ENCODE measurements around the gene GALNTL6. TPM values are rescaled to one million over a fixed set of nuclear protein-coding genes. Genes with fewer than 3 reads are reported as not detected.
A peak's percentile ranks its signal among the peaks of the same experiment; 100 is the strongest.

The GALNTL6 gene
- total and polyA plus RNA-seq, 8 donors = 0.15 to 0.87 (median 0.58) TPM; not detected in 3

DNA sequence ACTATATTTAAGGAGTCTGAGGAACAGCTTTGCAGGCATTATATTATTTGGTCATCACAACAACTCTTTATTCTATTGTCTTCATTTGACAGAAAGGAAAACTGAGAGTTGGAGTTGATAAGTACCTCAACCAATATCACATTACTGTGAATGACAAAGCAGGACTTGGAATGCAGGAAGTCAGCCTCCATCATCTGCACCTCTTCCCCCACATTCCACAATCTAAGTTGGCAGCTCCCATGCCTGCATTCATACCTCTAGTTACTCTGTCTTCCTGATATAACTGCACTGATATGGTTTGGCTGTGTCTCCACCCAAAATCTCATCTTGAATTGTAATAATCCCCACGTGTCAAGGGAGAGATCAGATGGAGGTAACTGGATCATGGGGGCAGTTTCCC lies 356.7 kb downstream of the GALNTL6 start:
- no peaks in the 10 kb centered on the region for H3K27me3 ChIP-seq
- no peak for DNase-seq
- no peaks in the 10 kb centered on the region for H3K9me3 ChIP-seq
- no peaks in the 10 kb centered on the region for H3K36me3 ChIP-seq
- no peak for TF ChIP-seq POLR2A (IDR thresholded peaks at IDR 0.05)
- TF ChIP-seq POLR2AphosphoS5 (IDR thresholded peaks at IDR 0.05) = no peak
- TF ChIP-seq EP300 (IDR thresholded peaks at IDR 0.05) = no peak
- intact Hi-C loops (cut with DNase I; ENCODE audit: low total_unique reads) = no loop called here
- no peaks in the 10 kb centered on the region for H3K4me1 ChIP-seq
- no peak overlapping the region for H3K27ac ChIP-seq
- WGBS, 5 donors = 55 to 76% (median 67%) methylated on average over 1 of the region's 1 CpG
- no peak overlapping the region for H3K4me3 ChIP-seq

DNA sequence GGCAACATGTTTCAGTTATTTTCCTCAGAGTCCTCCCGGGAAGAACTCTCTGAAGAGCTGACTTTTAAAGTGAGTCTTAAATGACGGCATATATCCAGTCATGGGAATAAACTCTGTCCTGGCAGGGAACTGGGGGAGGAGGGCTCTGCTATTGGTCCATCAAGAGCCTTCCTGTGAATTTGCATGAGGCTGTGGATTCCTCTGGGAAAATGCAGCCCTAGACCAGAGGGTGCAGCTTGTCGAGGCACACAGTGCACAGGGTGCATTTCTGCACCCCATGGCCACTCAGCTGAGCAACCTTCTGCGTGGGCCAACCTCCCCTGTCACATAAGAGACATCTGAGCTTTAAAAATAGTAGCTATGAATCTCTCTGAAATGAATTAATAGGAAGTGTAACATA lies 360.0 kb downstream of the GALNTL6 start:
- Histone ChIP-seq H3K4me3 (no peak overlapping the region), H3K36me3 (no peaks in the 10 kb centered on the region), H3K4me1 (no peaks in the 10 kb centered on the region), H3K9me3 (peaks cover 0 to 2% (median 0%) of the 10 kb centered on the region in 4 donors), H3K27ac (no peak overlapping the region), H3K27me3 (no peaks in the 10 kb centered on the region)
- intact Hi-C loops (cut with DNase I; ENCODE audit: low total_unique reads) = no loop called here
- no peak for DNase-seq
- TF ChIP-seq EP300 (IDR thresholded peaks at IDR 0.05) (no peak), POLR2AphosphoS5 (IDR thresholded peaks at IDR 0.05) (no peak), POLR2A (IDR thresholded peaks at IDR 0.05) (no peak)
- WGBS, 5 donors = 59 to 83% (median 77%) methylated on average over 4 of the region's 4 CpGs

DNA sequence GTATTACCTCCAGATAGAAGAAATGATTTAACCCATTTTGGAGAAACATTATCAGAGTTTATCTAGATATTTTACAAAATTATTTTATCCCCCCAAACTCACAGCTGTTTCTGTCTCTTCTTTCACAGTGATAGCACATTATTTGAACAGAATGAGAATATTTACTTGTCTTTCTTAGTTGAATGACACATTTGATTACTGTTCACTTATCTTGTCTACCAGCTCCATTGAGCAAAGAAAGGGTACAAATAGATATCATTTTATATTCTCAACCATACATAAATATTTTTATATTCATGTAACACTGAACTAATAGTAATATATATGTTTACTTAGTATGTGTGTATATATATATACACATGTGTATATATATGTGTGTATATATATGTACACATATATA lies 364.2 kb downstream of the GALNTL6 start:
- Histone ChIP-seq H3K4me3 (no peak overlapping the region), H3K9me3 (peaks cover 0 to 5% (median 0%) of the 10 kb centered on the region in 4 donors), H3K4me1 (no peaks in the 10 kb centered on the region), H3K36me3 (no peaks in the 10 kb centered on the region), H3K27me3 (no peaks in the 10 kb centered on the region), H3K27ac (no peak overlapping the region)
- intact Hi-C loops (cut with DNase I; ENCODE audit: low total_unique reads) = no loop called here
- no peak for TF ChIP-seq POLR2AphosphoS5 (IDR thresholded peaks at IDR 0.05)
- no peak for TF ChIP-seq POLR2A (IDR thresholded peaks at IDR 0.05)
- TF ChIP-seq, protein P1, sequence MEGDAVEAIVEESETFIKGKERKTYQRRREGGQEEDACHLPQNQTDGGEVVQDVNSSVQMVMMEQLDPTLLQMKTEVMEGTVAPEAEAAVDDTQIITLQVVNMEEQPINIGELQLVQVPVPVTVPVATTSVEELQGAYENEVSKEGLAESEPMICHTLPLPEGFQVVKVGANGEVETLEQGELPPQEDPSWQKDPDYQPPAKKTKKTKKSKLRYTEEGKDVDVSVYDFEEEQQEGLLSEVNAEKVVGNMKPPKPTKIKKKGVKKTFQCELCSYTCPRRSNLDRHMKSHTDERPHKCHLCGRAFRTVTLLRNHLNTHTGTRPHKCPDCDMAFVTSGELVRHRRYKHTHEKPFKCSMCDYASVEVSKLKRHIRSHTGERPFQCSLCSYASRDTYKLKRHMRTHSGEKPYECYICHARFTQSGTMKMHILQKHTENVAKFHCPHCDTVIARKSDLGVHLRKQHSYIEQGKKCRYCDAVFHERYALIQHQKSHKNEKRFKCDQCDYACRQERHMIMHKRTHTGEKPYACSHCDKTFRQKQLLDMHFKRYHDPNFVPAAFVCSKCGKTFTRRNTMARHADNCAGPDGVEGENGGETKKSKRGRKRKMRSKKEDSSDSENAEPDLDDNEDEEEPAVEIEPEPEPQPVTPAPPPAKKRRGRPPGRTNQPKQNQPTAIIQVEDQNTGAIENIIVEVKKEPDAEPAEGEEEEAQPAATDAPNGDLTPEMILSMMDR (IDR thresholded peaks at IDR 0.05) = no peak
- TF ChIP-seq EP300 (IDR thresholded peaks at IDR 0.05) = no peak
- DNase-seq = no peak

DNA sequence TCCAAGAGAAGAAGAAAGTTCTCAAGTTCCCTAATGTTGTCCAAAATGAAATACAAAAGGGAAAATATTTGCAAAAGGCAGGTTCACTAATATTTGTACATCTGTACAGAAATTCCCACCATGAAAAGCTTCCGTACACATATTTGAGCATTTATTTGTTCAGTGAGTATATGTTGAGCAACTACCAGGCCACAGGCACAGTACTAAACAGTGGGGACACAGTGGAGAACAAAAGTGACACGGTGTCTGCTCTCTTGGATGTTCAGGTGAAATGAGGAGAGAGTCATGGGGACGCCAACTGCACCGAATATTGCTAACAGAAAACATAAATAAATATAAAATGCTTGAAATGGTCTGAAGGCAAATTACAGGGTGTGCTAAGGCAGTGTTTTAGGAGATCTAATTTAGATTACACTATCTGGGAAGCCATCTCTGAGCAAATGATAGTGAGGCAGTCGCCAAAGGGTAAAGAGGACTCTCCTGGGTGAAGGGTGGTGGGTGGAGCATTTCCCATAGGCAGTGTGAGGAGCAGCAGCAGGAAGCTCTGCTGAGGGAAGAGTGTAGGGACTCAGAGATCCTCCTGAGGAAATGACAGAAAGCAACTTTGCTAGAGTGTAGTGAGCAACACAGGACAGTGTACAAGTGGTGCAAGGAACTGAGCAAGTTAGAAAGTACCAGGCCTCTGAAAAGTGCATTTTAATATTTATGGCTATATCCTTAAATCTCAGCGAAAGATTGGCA lies 375.2 kb downstream of the GALNTL6 start:
- 41 to 59% (median 49%) methylated on average over 6 of the region's 6 CpGs for WGBS, 5 donors
- TF ChIP-seq POLR2A (IDR thresholded peaks at IDR 0.05) = no peak
- Histone ChIP-seq H3K9me3 (peaks cover 0 to 6% (median 0%) of the 10 kb centered on the region in 4 donors), H3K4me3 (no peak overlapping the region), H3K4me1 (no peaks in the 10 kb centered on the region), H3K27me3 (no peaks in the 10 kb centered on the region), H3K36me3 (no peaks in the 10 kb centered on the region), H3K27ac (no peak overlapping the region)
- DNase-seq = peak in 1 of 2 donors; percentile 16
- intact Hi-C loops (cut with DNase I; ENCODE audit: low total_unique reads) = no loop called here

DNA sequence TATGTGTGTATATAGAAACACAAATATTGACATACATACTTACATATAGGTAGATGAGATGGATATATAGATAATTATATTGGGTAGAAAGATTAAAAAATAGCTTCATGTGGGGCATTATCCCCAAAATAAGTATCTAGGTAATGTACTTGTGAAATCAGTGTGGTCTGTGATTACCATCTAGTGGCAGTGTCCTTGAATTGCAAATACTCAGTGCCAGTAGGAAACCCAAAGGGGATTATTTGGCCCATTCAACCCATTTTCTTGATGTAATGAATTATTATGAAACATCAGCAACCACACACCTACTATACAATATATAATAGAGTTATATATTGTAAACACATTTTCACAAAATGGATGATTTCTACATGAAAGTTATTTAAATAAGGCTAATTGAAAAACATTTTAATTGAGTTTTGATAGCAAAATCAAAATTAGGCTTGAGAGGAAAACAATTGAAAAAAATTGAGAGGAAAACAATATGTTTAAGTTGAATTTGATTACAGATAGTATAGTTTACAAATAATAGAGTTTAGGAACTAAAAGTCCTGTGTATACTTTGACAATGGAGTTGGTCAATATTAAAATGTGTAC lies 389.4 kb downstream of the GALNTL6 start:
- TF ChIP-seq POLR2A (IDR thresholded peaks at IDR 0.05) = no peak
- TF ChIP-seq, protein P1 (IDR thresholded peaks at IDR 0.05) = peak in 5 of 7 experiments; percentile 12 to 53 (median 40)
- TF ChIP-seq EP300 (IDR thresholded peaks at IDR 0.05) = no peak
- TF ChIP-seq POLR2AphosphoS5 (IDR thresholded peaks at IDR 0.05) = no peak
- H3K27me3 ChIP-seq = no peaks in the 10 kb centered on the region
- H3K4me3 ChIP-seq = no peak overlapping the region
- intact Hi-C loops (cut with DNase I; ENCODE audit: low total_unique reads) = no loop called here
- DNase-seq = peak in 1 of 2 donors; percentile 53
- H3K4me1 ChIP-seq = no peaks in the 10 kb centered on the region
- no peaks in the 10 kb centered on the region for H3K36me3 ChIP-seq
- H3K9me3 ChIP-seq = no peaks in the 10 kb centered on the region
- no peak overlapping the region for H3K27ac ChIP-seq

DNA sequence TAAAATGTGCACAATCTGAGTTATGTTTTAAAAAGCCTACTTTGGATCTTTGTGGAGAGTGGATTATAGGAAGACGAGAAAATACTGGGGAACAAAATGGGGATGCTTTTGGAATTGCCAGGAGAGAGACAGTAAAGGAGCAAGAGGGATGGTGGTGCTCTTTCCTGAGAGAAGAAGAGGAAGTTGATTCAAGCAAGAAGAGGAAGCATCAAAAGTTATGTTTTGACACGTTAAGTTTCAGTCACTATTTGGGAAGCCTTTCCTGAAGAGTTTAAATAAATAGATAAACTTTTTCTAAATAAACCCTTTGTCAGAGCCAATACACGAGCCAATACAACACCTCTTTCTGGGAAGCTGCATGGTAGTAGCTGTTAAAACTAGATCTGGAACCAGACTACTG lies 394.1 kb downstream of the GALNTL6 start:
- Histone ChIP-seq H3K27me3 (no peaks in the 10 kb centered on the region), H3K4me3 (no peak overlapping the region), H3K4me1 (no peaks in the 10 kb centered on the region), H3K9me3 (no peaks in the 10 kb centered on the region), H3K27ac (no peak overlapping the region), H3K36me3 (no peaks in the 10 kb centered on the region)
- intact Hi-C loops (cut with DNase I; ENCODE audit: low total_unique reads) = no loop called here
- no peak for DNase-seq
- TF ChIP-seq POLR2A (IDR thresholded peaks at IDR 0.05) (no peak), POLR2AphosphoS5 (IDR thresholded peaks at IDR 0.05) (no peak), EP300 (IDR thresholded peaks at IDR 0.05) (no peak)
- TF ChIP-seq, protein P1 (IDR thresholded peaks at IDR 0.05) = no peak
- WGBS, 5 donors = 53 to 58% (median 55%) methylated on average over 3 of the region's 3 CpGs

Data from stomach (tissue), 9 donors.